DOHH2 (cell line): Measurements from ENCODE around the gene CGN.

Source experiments
- H3F3A ChIP-seq: fragments of 200-600 bp; sonication (generic), shearing (Covaris generic); 2 replicates; pipeline ENCODE4 v1.6.0; 2016; ENCODE audit warnings: antibody characterized with exemption, mild to moderate bottlenecking; ENCODE audit not compliant: control insufficient read depth, insufficient read depth
- H3K27ac ChIP-seq: fragments of 200-600 bp; sonication (generic); 2 replicates; pipeline ENCODE4 v1.5.1; 2014; ENCODE audit warnings: low read depth, mild to moderate bottlenecking, low read length, moderate library complexity
- H3K27me3 ChIP-seq: fragments of 200-600 bp; sonication (generic); 2 replicates; pipeline ENCODE4 v1.6.1; 2014; ENCODE audit warnings: mild to moderate bottlenecking, low read length, mixed read lengths; ENCODE audit not compliant: control insufficient read depth
- H3K36me3 ChIP-seq: fragments of 200-600 bp; sonication (generic); 2 replicates; pipeline ENCODE4 v1.6.1; 2014; ENCODE audit warnings: mild to moderate bottlenecking, low read length, moderate library complexity, mixed read lengths; ENCODE audit not compliant: control insufficient read depth
- H3K4me1 ChIP-seq: fragments of 200-600 bp; sonication (generic); 2 replicates; pipeline ENCODE4 v1.6.1; 2014; ENCODE audit warnings: mild to moderate bottlenecking, low read length, mixed read lengths; ENCODE audit not compliant: control insufficient read depth
- H3K4me2 ChIP-seq: fragments of 200-600 bp; sonication (generic); 2 replicates; pipeline ENCODE4 v1.6.0; 2014; ENCODE audit warnings: mild to moderate bottlenecking, low read length, moderate library complexity
- H3K4me3 ChIP-seq: fragments of 200-600 bp; sonication (generic); 2 replicates; pipeline ENCODE4 v1.5.1; 2014; ENCODE audit warnings: mild to moderate bottlenecking, low read length, mixed read lengths
- H3K79me2 ChIP-seq: fragments of 200-600 bp; sonication (generic); 2 replicates; pipeline ENCODE4 v1.6.1; 2014; ENCODE audit warnings: mild to moderate bottlenecking, low read length, mixed read lengths; ENCODE audit not compliant: control insufficient read depth
- H3K9me2 ChIP-seq: fragments of 200-600 bp; sonication (generic); replicated peaks from 2 replicates; pipeline ENCODE4 v1.6.1; 2014; ENCODE audit warnings: mild to moderate bottlenecking, low read length, mixed read lengths; ENCODE audit not compliant: control insufficient read depth
- H3K9me3 ChIP-seq: fragments of 200-600 bp; sonication (generic); 2 replicates; pipeline ENCODE4 v1.6.1; 2014; ENCODE audit warnings: antibody characterized with exemption, low read length, mixed read lengths; ENCODE audit not compliant: control insufficient read depth, insufficient read depth
- H4K20me1 ChIP-seq: fragments of 200-600 bp; sonication (generic); 2 replicates; pipeline ENCODE4 v1.6.0; 2014; ENCODE audit warnings: low read depth, mild to moderate bottlenecking, antibody characterized with exemption, low read length, moderate library complexity; ENCODE audit not compliant: control insufficient read depth, insufficient read depth
- CTCF ChIP-seq: fragments of 200-600 bp; sonication (generic); IDR thresholded peaks from one replicate; pipeline ENCODE4 v1.5.1; 2014; ENCODE audit warnings: antibody characterized with exemption, mild to moderate bottlenecking, low read depth, low read length; ENCODE audit not compliant: poor library complexity, severe bottlenecking
- EZH2phosphoT487 ChIP-seq: fragments of 200-600 bp; sonication (generic); IDR thresholded peaks from 2 replicates; pipeline ENCODE4 v1.6.1; 2017; ENCODE audit warnings: borderline replicate concordance, mild to moderate bottlenecking, antibody characterized with exemption, low read length, moderate library complexity, mixed read lengths

The CGN gene

GRCh38 chr1:151524736-151525135 lies 13.5 kb downstream of the CGN start:
- Histone ChIP-seq H3K9me2 (no peaks in the 10 kb centered on the region), H3K4me2 (no peak overlapping the region), H3K4me1 (peaks cover 5% of the 10 kb centered on the region), H3K79me2 (no peaks in the 10 kb centered on the region), H3K27ac (no peak overlapping the region), H4K20me1 (no peaks in the 10 kb centered on the region), H3K36me3 (no peaks in the 10 kb centered on the region), H3K27me3 (no peaks in the 10 kb centered on the region), H3F3A (no peaks in the 10 kb centered on the region), H3K4me3 (no peak overlapping the region), H3K9me3 (no peaks in the 10 kb centered on the region)
- no peak for TF ChIP-seq EZH2phosphoT487
- no peak for TF ChIP-seq CTCF

- no peaks in the 10 kb centered on the region for H3F3A ChIP-seq
- no peaks in the 10 kb centered on the region for H3K9me2 ChIP-seq
- no peaks in the 10 kb centered on the region for H3K79me2 ChIP-seq
- H3K36me3 ChIP-seq: no peaks in the 10 kb centered on the region
- no peak overlapping the region for H3K27ac ChIP-seq
- no peaks in the 10 kb centered on the region for H4K20me1 ChIP-seq
- H3K27me3 ChIP-seq: no peaks in the 10 kb centered on the region
- no peak for TF ChIP-seq CTCF
- TF ChIP-seq EZH2phosphoT487: no peak
- H3K4me3 ChIP-seq: no peak overlapping the region
- H3K9me3 ChIP-seq: no peaks in the 10 kb centered on the region
- no peak overlapping the region for H3K4me2 ChIP-seq
- peaks cover 5% of the 10 kb centered on the region for H3K4me1 ChIP-seq
Measured at GRCh38 chr1:151526735-151527525, 15.7 kb downstream of the CGN start.

- no peaks in the 10 kb centered on the region for H4K20me1 ChIP-seq
- no peak overlapping the region for H3K4me2 ChIP-seq
- TF ChIP-seq CTCF: no peak
- no peak for TF ChIP-seq EZH2phosphoT487
- H3K79me2 ChIP-seq: no peaks in the 10 kb centered on the region
- no peak overlapping the region for H3K4me3 ChIP-seq
- H3K9me3 ChIP-seq: no peaks in the 10 kb centered on the region
- no peak overlapping the region for H3K27ac ChIP-seq
- H3K9me2 ChIP-seq: no peaks in the 10 kb centered on the region
- H3K27me3 ChIP-seq: no peaks in the 10 kb centered on the region
- peaks cover 5% of the 10 kb centered on the region for H3K4me1 ChIP-seq
- H3K36me3 ChIP-seq: no peaks in the 10 kb centered on the region
- no peaks in the 10 kb centered on the region for H3F3A ChIP-seq
Measured at GRCh38 chr1:151529211-151529702, 18.1 kb downstream of the CGN start.
